Ishikawa (cell line): ENCODE data around the gene ARHGEF7.

Experiments used
- CEBPB ChIP-seq: IDR thresholded peaks from 2 replicates; pipeline ENCODE4 v1.6.1; 2012
- CREB1 ChIP-seq: IDR thresholded peaks from 2 replicates; pipeline ENCODE4 v1.6.1; 2012; ENCODE audit warnings: low read depth
- EGR1 ChIP-seq: IDR thresholded peaks from 2 replicates; pipeline ENCODE4 v1.6.1; 2012
- EP300 ChIP-seq: IDR thresholded peaks from 2 replicates; pipeline ENCODE4 v1.6.1; 2012; ENCODE audit warnings: borderline replicate concordance
- FOXM1 ChIP-seq: IDR thresholded peaks from 2 replicates; pipeline ENCODE4 v1.6.1; 2012; ENCODE audit warnings: low read depth, borderline replicate concordance
- NFIC ChIP-seq: IDR thresholded peaks from 2 replicates; pipeline ENCODE4 v1.6.1; 2012
- RAD21 ChIP-seq: IDR thresholded peaks from 2 replicates; pipeline ENCODE4 v1.6.1; 2012; ENCODE audit warnings: low read depth
- TAF1 ChIP-seq: IDR thresholded peaks from 2 replicates; pipeline ENCODE4 v1.6.1; 2012; ENCODE audit warnings: low read depth, mild to moderate bottlenecking
- TCF12 ChIP-seq: IDR thresholded peaks from 2 replicates; pipeline ENCODE4 v1.6.1; 2012; ENCODE audit warnings: low read depth
- TEAD4 ChIP-seq: IDR thresholded peaks from 2 replicates; pipeline ENCODE4 v1.6.1; 2012
- YY1 ChIP-seq: IDR thresholded peaks from 2 replicates; pipeline ENCODE4 v1.6.1; 2012; ENCODE audit warnings: low read depth
- ZBTB7A ChIP-seq: IDR thresholded peaks from 2 replicates; pipeline ENCODE4 v1.6.1; 2012; ENCODE audit warnings: low read depth
- TF ChIP-seq, protein P1 (sequence below): IDR thresholded peaks from 2 replicates; pipeline ENCODE4 v1.6.1; 2012
- TF ChIP-seq, protein P2 (sequence below): IDR thresholded peaks from 2 replicates; pipeline ENCODE4 v1.6.1; 2012
- TF ChIP-seq, protein P3 (sequence below): IDR thresholded peaks from 2 replicates; pipeline ENCODE4 v1.6.1; 2012; ENCODE audit warnings: low read depth, mild to moderate bottlenecking

ARHGEF7 gene

DNA sequence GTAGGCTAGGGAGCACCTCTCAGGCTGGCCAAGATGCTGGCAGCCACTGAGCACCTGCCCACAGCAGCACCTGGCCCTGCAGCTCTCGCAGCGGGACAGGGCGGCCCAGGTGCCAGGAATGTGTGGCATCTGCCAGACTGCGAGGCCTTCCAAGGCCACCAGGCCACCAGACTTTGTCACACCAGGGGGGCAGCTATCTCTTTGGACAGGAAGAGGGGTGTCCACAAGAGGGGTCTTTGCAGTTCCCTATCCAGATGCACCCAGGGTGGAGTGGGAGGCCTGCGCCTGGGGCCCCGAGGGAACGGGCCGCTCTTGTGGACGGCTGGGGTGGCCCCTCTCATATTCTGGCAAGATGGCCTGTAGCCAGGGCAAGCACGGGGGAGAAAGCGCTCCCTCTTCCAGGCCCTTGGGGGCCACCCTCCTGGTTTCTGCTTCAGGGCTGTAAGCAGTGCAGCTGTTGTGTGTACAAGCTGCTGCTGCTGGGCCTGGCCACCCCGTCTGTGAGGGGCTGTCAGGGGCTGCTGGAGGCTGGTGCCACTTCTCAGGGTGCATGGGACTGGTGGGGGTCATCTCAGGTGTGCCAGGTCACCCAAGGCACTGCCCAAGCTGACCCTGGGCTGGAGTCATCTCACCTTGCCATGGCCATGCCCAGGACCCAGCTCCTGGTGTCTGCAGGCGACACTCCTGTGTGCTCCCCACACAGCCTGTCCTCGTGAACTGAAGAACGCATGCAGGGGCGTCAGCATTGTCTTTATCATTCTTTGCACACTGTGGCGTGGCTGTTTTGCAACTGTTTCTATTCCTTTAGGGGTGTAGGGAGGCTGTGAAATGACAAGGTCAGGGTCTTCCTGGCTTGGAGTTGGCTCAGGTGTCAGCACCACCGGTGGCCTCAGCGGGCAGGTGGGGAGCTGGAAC, 207.1 kb downstream of the ARHGEF7 start:
- TF ChIP-seq CREB1 (no peak), RAD21 (no peak), TEAD4 (no peak), CEBPB (no peak), NFIC (no peak)
- TF ChIP-seq, protein P1, sequence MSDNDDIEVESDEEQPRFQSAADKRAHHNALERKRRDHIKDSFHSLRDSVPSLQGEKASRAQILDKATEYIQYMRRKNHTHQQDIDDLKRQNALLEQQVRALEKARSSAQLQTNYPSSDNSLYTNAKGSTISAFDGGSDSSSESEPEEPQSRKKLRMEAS: no peak

DNA sequence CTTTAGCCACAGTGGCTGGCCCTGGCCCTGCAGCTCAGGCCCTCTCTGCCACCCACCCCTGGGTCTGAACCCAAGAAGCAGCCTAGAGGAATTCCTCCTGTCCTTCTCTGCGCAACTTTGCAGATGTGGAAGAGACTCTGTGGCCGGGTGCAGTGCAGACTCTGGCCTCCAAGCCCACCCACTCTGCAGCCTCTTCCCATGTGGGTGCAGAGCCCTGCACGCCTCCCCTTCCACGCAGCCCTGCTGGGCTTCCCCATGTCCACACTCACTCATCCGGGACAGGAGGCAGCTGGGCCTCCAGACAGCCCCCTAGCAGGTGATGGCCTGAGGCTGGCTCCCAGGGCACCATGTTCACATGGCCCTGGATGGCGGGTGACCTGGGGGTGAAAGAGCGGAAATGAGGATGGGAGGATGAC, 207.8 kb downstream of the ARHGEF7 start:
- TF ChIP-seq RAD21 (no peak), CEBPB (no peak), CREB1 (no peak)
- TF ChIP-seq, protein P1: no peak

DNA sequence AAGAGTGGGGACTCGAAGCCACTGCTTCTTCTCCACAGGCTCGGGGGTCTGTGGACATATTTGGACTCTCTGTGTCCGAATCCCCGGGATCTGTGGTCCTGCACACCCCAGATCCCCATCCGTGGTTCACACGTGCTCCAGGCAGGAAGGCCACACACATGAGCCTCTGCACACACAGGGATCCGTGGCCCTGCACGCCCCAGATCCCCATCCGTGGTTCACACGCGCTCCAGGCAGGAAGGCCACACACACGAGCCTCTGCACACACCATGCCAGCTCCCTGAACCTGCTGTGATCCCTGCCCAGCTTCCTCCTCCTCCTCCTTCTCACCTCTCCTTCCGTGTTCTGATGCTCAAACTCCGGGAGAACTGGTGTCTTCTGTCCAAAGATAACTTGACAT, 208.4 kb downstream of the ARHGEF7 start:
- TF ChIP-seq, protein P2, sequence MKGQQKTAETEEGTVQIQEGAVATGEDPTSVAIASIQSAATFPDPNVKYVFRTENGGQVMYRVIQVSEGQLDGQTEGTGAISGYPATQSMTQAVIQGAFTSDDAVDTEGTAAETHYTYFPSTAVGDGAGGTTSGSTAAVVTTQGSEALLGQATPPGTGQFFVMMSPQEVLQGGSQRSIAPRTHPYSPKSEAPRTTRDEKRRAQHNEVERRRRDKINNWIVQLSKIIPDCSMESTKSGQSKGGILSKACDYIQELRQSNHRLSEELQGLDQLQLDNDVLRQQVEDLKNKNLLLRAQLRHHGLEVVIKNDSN: no peak
- TF ChIP-seq TCF12 (no peak), RAD21 (no peak), TEAD4 (no peak)
- TF ChIP-seq, protein P3, sequence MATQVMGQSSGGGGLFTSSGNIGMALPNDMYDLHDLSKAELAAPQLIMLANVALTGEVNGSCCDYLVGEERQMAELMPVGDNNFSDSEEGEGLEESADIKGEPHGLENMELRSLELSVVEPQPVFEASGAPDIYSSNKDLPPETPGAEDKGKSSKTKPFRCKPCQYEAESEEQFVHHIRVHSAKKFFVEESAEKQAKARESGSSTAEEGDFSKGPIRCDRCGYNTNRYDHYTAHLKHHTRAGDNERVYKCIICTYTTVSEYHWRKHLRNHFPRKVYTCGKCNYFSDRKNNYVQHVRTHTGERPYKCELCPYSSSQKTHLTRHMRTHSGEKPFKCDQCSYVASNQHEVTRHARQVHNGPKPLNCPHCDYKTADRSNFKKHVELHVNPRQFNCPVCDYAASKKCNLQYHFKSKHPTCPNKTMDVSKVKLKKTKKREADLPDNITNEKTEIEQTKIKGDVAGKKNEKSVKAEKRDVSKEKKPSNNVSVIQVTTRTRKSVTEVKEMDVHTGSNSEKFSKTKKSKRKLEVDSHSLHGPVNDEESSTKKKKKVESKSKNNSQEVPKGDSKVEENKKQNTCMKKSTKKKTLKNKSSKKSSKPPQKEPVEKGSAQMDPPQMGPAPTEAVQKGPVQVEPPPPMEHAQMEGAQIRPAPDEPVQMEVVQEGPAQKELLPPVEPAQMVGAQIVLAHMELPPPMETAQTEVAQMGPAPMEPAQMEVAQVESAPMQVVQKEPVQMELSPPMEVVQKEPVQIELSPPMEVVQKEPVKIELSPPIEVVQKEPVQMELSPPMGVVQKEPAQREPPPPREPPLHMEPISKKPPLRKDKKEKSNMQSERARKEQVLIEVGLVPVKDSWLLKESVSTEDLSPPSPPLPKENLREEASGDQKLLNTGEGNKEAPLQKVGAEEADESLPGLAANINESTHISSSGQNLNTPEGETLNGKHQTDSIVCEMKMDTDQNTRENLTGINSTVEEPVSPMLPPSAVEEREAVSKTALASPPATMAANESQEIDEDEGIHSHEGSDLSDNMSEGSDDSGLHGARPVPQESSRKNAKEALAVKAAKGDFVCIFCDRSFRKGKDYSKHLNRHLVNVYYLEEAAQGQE: no peak

DNA sequence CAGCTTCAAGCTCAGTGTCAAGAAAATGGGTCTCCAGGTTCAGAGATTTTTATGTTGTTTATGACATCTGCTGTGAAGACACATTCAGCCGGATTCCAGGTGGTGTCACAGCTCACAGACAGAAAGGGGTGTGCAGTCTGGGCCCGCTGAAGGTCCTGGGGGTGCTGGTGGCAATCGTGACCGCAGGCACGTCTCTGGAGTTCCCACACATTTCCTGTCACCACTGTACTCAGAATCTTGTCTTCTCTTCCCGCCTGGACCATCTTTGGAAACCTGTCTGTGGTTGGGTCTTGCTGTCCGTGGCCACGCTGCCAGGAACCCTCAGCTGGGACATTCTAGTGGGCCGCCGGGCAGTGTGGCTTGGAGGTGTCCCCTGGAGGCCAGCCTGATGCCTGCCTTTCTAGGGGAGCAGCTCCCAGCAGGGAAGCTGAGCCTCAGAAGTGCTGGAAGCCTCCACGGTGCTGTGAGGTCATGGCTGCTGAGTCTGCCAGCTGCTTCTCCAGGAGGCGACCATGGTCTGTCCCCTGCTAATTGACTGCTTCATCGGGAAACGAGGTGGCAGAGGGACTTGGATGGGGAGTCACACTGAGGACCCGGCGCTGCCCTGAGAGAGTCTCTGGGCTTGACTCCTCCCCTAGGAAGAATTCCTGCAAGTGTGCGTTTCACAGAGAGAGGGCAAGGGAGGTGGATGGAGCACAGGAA, 209.0 kb downstream of the ARHGEF7 start:
- no peak for TF ChIP-seq ZBTB7A
- TF ChIP-seq FOXM1: no peak
- TF ChIP-seq TAF1: no peak

DNA sequence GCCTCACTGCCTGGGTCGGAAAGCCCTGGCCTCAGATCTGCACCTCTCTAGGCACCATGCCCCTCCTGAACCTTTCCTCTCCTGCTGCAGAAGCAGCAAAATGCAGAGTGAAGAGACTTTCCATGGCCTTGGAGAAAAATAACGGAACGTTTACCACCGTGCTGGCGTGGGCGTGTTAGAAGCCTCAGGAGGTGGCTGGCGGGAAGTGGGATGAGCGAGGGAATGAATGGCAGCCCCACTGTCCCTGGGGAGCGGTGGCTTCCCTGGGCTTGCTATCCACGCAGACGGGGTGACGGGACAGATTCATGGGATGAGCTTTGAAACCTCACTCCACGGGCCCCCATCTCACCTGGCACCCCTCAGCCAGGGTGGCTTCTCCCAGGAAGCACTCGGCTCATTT, 209.6 kb downstream of the ARHGEF7 start:
- no peak for TF ChIP-seq NFIC
- no peak for TF ChIP-seq RAD21
- TF ChIP-seq, protein P3: no peak
- TF ChIP-seq, protein P2: no peak
- TF ChIP-seq CEBPB: no peak
- TF ChIP-seq, protein P1: no peak
- TF ChIP-seq EGR1: no peak
- TF ChIP-seq EP300: no peak
- no peak for TF ChIP-seq TAF1
- no peak for TF ChIP-seq CREB1

DNA sequence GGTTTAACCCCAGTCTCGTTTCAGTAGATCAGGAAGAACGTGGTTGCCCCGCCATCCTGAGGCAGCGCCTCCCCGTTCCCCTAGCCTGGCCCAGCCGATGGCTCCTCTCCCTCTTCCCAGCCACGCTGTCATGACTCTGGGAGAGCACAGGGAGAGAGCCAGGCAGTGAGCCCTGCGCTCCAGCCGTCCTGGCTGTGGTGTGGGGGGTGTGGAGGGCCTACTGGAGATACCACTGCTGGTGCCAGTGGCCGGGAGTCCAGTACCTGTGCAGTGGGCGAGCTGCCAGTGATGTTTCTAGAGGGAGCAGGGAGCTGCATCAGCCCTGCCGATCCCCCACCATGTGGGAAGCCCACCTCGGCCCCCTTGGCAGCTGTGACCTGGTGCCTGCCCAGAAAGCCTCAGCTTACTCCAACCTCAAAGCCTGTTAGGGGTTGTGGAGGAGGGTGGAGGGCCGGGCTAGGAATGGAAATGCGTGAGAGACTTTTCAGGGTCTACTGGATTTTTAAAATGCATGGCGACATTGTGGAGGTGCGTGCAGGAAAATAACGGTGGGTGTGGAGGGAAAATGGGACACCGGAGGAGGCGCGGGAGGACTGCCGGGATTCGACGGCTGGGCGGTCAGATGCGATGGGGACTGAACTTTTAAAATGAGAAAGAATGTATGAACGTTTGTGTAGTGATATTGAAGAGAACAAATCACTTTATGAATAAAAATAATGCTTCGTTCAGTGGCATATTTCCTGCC, 210.2 kb downstream of the ARHGEF7 start:
- no peak for TF ChIP-seq EP300
- TF ChIP-seq ZBTB7A: no peak
- no peak for TF ChIP-seq TAF1
- no peak for TF ChIP-seq YY1
- TF ChIP-seq CEBPB: no peak
- no peak for TF ChIP-seq RAD21
- TF ChIP-seq FOXM1: no peak
- TF ChIP-seq TEAD4: no peak
- TF ChIP-seq, protein P3: no peak
- TF ChIP-seq CREB1: no peak
- TF ChIP-seq, protein P2: no peak
- no peak for TF ChIP-seq TCF12
- TF ChIP-seq, protein P1: no peak
- TF ChIP-seq EGR1: no peak
- no peak for TF ChIP-seq NFIC
